ENCODE results near the gene DNAJC11.
"Not testable (repeated sequence)": the region's sequence is repeated elsewhere in the genome, so short reads cannot be mapped to it uniquely, and the experiment has no call there.

Gene DNAJC11

DNA sequence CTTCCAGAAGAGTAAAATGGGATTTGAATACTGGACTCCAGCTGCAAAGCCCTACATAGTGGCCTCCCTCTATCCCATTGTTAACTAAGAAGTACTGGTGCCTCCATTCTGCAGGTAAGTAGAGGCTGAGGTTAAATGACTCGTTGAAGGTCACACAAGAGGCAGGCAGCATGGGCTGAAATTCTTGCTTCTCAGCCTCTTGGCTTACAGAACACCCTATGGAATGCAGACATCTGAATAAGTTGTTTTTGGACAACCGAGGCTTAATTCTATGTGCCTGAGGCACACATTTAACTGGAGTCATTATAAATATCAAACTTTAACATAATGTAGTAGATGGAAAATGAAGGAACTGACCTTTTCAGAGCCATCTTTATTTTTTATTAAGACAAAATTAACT, 5.7 kb downstream of the DNAJC11 start:
- no peak for DNase-seq

- DNase-seq: no peak
Observed at GRCh38 chr1:6694121-6694713, 7.4 kb downstream of the DNAJC11 start.

- DNase-seq: no peak
Observed at GRCh38 chr1:6692956-6693355, 8.7 kb downstream of the DNAJC11 start.

DNA sequence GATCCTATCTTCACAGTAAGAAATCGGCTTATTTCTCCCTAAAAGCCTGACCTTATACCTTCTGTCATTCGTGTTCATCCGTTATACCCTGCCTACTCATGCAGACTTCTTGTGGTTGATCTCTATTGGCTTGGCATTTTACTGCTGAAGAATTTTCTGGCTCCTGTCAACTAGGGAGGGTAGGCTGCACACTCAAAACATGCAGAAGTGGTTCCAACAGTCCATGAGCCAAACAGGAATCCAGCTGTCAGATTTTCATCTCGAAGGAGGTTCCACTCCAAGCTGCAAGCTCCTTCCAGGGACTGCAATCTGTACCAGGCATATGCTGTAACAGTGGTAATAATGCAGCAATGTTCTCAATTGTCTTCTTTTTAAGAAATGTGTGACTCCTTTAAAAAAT, 10.1 kb downstream of the DNAJC11 start:
- no peak for DNase-seq

- DNase-seq: no peak
Observed at GRCh38 chr1:6690186-6690585, 11.4 kb downstream of the DNAJC11 start.

DNA sequence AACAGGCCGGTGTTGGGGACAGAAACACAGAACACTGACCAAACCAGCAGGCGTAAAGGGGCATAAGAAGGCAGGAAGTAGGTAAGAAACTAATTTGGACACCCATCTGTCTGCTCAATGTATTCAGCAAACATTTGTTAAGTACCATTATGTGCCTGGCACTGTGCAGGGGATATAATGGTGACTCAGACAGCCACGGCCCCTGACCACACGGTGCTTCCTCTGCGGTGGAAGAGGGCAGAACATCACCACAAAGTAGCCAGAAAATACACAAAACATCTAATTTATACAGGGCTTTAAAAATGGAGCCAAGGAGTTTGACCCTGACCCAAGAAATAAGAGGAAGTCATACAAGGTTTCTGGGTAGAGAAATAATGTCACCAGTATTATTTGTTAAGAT, 12.9 kb downstream of the DNAJC11 start:
- no peak for DNase-seq

GRCh38 chr1:6688001-6688400, 13.6 kb downstream of the DNAJC11 start:
- DNase-seq: no peak

DNA sequence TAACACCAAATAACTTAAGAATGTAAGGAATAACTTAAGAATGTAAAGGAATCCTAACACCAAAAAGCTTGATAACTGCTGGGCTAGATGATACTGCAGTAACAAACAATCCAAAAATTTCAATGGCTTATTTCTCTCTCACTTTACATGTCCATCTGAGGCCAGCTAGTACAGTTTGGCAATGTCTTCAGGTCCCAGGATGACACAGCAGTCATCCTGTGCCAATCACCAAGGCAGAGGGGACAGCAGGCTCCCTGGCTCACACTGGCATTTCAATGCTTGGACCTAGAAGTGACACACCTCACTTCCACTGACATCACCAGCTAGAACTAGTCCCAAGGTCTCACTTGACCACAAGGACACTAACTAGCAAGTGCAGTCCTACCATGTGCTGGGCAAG, 15.3 kb downstream of the DNAJC11 start:
- DNase-seq: no peak

DNA sequence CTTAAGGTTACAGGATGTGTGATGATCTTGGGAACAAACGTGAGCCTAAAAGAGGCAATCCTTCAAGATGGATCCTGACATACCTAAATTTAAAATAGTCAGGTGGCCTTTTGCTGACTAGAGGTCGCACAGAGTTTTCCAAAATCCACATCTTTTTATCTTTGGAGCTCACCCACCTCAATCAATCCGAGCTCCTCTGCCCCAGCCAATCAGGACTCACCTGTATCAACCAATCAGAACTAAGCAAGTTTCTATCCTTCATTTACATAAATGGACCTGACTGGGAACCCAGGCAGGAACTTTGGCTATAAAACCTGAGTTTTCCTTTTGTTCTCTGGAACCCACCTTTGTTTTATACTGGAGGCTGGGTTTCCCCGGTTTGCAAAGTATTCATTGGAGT, 16.2 kb downstream of the DNAJC11 start:
- DNase-seq: no peak

DNA sequence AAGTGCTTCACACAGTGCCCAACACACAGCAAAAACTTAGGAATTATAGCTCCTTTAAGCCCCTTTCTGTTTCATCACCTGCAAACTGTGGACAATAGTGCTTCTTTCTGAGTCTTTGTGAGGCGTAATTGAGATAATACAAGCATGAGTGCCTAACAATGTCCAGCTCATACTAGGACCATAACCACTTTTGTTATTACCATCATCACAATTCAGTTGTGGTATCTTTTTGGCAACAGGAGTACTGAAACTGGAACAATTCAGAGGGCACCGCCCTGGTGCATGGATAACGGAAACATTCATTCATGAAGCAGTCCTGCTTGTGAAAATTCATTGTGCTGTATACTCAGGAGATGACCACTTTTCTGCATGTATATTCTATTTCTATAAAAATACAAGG, 18.2 kb downstream of the DNAJC11 start:
- DNase-seq: no peak

- no peak for DNase-seq
Observed at GRCh38 chr1:6675941-6676340, 25.7 kb downstream of the DNAJC11 start.

DNA sequence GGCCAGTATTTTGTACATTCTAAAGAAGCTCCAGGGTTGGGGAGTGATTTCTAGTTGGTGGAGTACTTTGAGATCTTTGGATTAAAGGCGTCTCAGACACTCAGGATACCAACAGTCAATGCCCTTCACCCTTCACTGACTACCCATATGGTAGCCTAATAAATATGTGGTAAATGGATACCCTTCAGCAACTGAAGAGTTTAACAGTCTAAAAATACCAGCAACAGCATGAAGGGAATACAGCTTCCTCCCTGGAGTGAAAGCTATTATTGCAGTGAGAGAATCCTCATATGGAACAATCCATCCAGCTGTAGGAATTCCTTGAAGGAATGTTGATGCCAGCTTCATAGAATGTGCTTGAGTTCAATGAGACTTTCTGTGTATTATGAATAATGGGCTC, 26.8 kb downstream of the DNAJC11 start:
- DNase-seq: no peak

DNA sequence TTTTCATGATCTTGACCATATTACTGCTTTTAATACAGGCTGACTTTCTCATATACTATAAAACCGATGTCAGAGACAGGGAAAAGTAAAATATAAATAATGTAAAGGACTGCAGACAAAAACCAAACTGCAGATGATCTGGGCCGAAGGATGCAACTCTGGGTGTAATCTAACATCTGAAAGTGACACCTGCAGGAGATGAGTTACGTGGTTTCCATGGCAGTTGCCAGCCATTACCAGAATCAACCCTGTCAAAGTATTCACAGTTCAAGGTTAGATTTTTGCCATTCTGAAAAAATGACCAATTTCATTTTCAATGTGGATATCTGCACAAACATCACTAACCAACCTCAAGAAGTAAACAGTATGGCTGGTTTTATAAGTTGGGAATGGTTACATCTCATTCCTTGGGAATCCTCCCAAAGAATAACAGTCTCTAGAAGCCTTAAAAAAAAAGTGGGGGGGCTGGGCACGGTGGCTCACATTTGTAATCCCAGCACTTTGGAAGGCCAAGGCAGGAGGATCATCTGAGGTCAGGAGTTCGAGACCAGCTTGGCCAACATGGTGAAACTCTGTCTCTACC, 27.7 kb downstream of the DNAJC11 start:
- DNase-seq: no peak

DNA sequence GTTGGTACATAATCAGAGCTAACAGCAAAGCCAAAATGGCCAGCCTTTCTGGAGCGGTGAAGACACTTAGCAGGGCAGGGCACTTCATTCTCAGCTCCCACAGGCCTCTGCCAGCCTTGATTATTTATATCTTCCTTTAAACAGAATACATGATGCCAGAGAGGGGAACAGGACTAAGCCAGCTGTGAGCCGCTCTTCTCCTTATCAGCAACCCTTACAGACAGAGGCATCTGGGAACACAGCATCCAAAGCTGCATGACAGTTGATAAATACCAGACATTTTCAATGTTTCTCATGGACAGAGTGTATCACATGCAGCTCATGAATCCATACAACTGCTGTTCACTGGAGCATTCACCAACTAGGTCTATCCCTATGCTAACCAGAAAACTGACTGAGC, 29.1 kb downstream of the DNAJC11 start:
- DNase-seq: no peak

DNA sequence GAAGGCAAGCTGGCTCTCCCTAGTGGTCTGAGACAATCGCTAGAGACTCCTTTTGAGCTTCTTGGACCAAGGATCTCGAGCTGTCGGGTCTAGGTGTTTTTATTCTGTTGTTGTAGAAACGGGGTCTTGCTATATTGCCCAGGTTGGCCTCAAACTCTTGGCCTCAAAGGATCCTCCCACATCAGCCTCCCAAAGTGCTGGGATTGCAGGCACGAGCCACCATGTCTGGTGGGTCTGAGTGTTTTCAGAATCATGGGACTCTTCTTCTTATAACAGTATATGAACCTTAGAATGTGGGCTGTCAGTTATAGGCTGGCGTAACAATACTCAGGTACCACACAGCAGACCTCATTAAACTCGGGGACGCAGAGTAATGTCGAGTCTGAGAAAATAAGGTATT, 33.1 kb downstream of the DNAJC11 start:
- no peak for DNase-seq

DNA sequence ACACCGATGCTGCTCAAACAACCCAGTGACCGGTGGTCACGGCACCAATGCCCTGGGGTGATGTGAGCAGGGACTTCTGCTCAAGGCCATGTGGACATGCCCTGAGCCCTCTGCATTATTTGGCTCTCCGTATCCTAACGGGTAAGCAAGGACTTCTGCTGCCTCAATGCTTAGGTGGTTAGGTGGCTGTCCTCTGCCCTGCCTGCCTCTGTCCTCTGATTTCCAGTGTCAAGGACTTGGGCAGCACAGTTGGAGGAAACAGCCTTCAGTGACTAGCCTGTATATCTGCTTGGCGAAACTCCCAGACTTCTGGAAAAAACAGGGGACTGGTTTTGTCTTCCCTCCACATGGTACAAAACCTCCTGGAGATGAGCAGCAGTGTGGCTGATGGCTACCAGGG, 34.5 kb downstream of the DNAJC11 start:
- no peak for DNase-seq

- no peak for DNase-seq
Observed at GRCh38 chr1:6666696-6667095, 34.9 kb downstream of the DNAJC11 start.

- not testable (repeated sequence) for DNase-seq
Observed at GRCh38 chr1:6662468-6662867, 39.1 kb downstream of the DNAJC11 start.

- no peak for DNase-seq
Observed at GRCh38 chr1:6660415-6661049, 41.1 kb downstream of the DNAJC11 start.

DNA sequence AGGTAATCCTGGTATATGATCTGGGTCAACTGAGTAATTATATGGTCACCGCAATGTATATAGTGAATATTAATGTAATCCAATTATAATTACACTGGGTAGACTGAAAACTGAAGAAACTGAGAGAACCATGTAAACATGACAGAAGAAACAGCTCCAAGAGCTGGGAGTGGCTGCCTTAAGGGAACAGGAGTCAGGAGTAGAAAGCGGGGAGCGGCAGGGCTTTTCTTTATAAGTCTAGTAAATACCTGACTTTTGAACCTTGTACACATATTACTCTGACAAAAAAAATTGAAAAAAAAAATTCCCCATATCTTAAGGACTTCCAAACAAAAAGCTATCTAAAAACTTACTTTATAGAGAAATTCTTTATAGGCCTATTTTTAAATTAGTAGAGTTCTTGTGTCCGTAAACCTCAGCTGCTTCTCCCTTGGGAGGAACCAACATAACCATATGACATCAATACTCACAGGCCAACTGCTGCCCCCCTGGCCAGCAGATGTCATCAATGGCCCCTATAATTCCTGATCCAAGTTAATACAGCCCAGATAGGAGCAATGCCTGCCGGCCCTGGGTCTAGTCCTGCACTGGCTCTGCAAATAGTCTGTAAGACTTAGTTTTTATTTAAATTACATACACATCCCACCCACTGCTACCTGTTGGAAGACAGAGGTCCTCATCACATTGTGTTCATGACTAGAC, 43.1 kb downstream of the DNAJC11 start:
- DNase-seq: no peak

- DNase-seq: no peak
Observed at GRCh38 chr1:6657138-6657537, 44.5 kb downstream of the DNAJC11 start.

- DNase-seq: no peak
Observed at GRCh38 chr1:6653436-6654290, 48.0 kb downstream of the DNAJC11 start.

DNA sequence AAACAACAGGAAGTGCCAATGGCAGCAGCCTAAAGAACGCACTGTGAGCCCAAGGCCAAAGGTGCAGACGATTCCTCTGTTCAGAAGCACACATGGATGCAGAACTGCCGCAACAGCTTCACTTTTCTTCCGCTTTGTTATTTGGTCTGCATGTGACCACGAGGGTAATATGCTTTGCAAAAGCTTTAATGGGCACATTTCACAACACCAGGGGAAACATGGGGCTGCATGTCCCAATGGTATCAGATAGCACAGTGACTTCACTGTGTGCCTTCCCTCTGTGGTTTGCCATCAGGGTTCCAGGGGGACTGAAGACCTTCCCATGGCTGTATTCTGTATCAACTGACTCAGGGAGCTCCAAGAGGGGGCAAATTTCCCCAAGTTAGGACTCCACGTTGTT, 48.6 kb downstream of the DNAJC11 start:
- no peak for DNase-seq
